Measurements from ENCODE around the gene MAGED1. TPM values are rescaled to one million over a fixed set of nuclear protein-coding genes. Genes with fewer than 3 reads are reported as not detected.

Gene MAGED1
- polyA plus RNA-seq, 1 donor (not counting 4 experiments of a cell fraction or from before 2014, with no cell fraction given), result 74.8 TPM

GRCh38 chrX:51891821-51892551 is 1.4 kb upstream of the MAGED1 start:
- H3K9me1 ChIP-seq (ENCODE audit: control insufficient read depth, extremely low read depth, insufficient read depth, low read length), result no peaks in the 10 kb centered on the region
- TF ChIP-seq CTCF (optimal IDR thresholded peaks at IDR 0.05 in 1 of 3, IDR thresholded peaks at IDR 0.05 in 1 of 3, conservative IDR thresholded peaks at IDR 0.05 in 1 of 3; ENCODE audit: extremely low read depth in 1 of 3, insufficient read depth in 2 of 3, low read length in 3 of 3) (no peak), EZH2 (IDR thresholded peaks at IDR 0.05; ENCODE audit: low read length) (no peak)
- FAIRE-seq (no peak), DNase-seq (ENCODE audit: low read depth, low spot score) (no peak)
- no peak overlapping the region for H2AFZ ChIP-seq (ENCODE audit: control insufficient read depth, low read length)
- H3K4me1 ChIP-seq (ENCODE audit: control insufficient read depth, extremely low read depth, insufficient read depth, low read length), result no peaks in the 10 kb centered on the region
- no peaks in the 10 kb centered on the region for H3K9me3 ChIP-seq (ENCODE audit: control insufficient read depth, low read depth, low read length)
- H4K20me1 ChIP-seq (ENCODE audit: control insufficient read depth, extremely low read depth, insufficient read depth, low read length), result no peaks in the 10 kb centered on the region
- H3K36me3 ChIP-seq (ENCODE audit: control insufficient read depth in 2 of 2, extremely low read depth in 1 of 2, insufficient read depth in 2 of 2, low read length in 2 of 2), result peaks cover 0 to 4% of the 10 kb centered on the region in 2 experiments
- no peak overlapping the region for H3K27ac ChIP-seq (ENCODE audit: control insufficient read depth, insufficient read depth, low read length)
- H3K79me2 ChIP-seq (ENCODE audit: control insufficient read depth, insufficient read depth, low read length), result no peaks in the 10 kb centered on the region
- H3K4me2 ChIP-seq (ENCODE audit: control insufficient read depth, extremely low read depth, insufficient read depth, low read depth, low read length), result no peak overlapping the region
- H3K4me3 ChIP-seq (ENCODE audit: control insufficient read depth in 2 of 3, extremely low read depth in 1 of 3, insufficient read depth in 2 of 3, low read depth in 1 of 3, low read length in 3 of 3), result no peak overlapping the region
- no peak overlapping the region for H3K9ac ChIP-seq (ENCODE audit: control insufficient read depth, extremely low read depth, insufficient read depth, low read length)
- dilution Hi-C loops (cut with MboI; ENCODE audit: extremely low pct_ligation_motif_present, low sequenced_read_pairs), result no loop called here
- H3K27me3 ChIP-seq (ENCODE audit: control insufficient read depth, extremely low read depth, insufficient read depth, low read length), result no peaks in the 10 kb centered on the region

- no peak for FAIRE-seq
- Histone ChIP-seq H3K27me3 (ENCODE audit: control insufficient read depth, extremely low read depth, insufficient read depth, low read length) (no peaks in the 10 kb centered on the region), H2AFZ (ENCODE audit: control insufficient read depth, low read length) (no peak overlapping the region), H3K4me3 (ENCODE audit: control insufficient read depth in 2 of 3, extremely low read depth in 1 of 3, insufficient read depth in 2 of 3, low read depth in 1 of 3, low read length in 3 of 3) (peak overlapping the region; percentile 41 to 69 (median 60)), H4K20me1 (ENCODE audit: control insufficient read depth, extremely low read depth, insufficient read depth, low read length) (no peaks in the 10 kb centered on the region), H3K9me3 (ENCODE audit: control insufficient read depth, low read depth, low read length) (peaks cover 1% of the 10 kb centered on the region), H3K79me2 (ENCODE audit: control insufficient read depth, insufficient read depth, low read length) (no peaks in the 10 kb centered on the region), H3K9ac (ENCODE audit: control insufficient read depth, extremely low read depth, insufficient read depth, low read length) (peak overlapping the region; percentile 61), H3K4me2 (ENCODE audit: control insufficient read depth, extremely low read depth, insufficient read depth, low read depth, low read length) (peak overlapping the region; percentile 57), H3K27ac (ENCODE audit: control insufficient read depth, insufficient read depth, low read length) (peak overlapping the region; percentile 27), H3K9me1 (ENCODE audit: control insufficient read depth, extremely low read depth, insufficient read depth, low read length) (no peaks in the 10 kb centered on the region), H3K4me1 (ENCODE audit: control insufficient read depth, extremely low read depth, insufficient read depth, low read length) (no peaks in the 10 kb centered on the region), H3K36me3 (ENCODE audit: control insufficient read depth in 2 of 2, extremely low read depth in 1 of 2, insufficient read depth in 2 of 2, low read length in 2 of 2) (peaks cover 4 to 5% of the 10 kb centered on the region in 2 experiments)
- no peak for DNase-seq (ENCODE audit: low read depth, low spot score)
- dilution Hi-C loops (cut with MboI; ENCODE audit: extremely low pct_ligation_motif_present, low sequenced_read_pairs), result no loop called here
- TF ChIP-seq EZH2 (IDR thresholded peaks at IDR 0.05; ENCODE audit: low read length) (no peak), CTCF (optimal IDR thresholded peaks at IDR 0.05 in 1 of 3, IDR thresholded peaks at IDR 0.05 in 1 of 3, conservative IDR thresholded peaks at IDR 0.05 in 1 of 3; ENCODE audit: extremely low read depth in 1 of 3, insufficient read depth in 2 of 3, low read length in 3 of 3) (no peak)
These were observed 691 bp downstream of the MAGED1 start for GRCh38 chrX:51893931-51894696.
